Motor neuron (in vitro differentiated cells): ENCODE results near the gene BARHL1. TPM values are rescaled to one million over a fixed set of nuclear protein-coding genes. Genes with fewer than 3 reads are reported as not detected.

Experiments
- ATAC-seq, 8 experiments: fragments of 200-7000 bp; cut with Tn5 transposase; replicated peaks in 6 of 8; 2 replicates each; pipeline ENCODE4 v1.8.0; 2021; ENCODE audit warnings: mild to moderate bottlenecking in 8 of 8, moderate library complexity in 8 of 8
- H3K27ac ChIP-seq, 2 donors: fragments of 250-450 bp; sonication (Bioruptor Pico); 2 replicates each; pipeline ENCODE4 v1.9.0; 2021; ENCODE audit warnings: antibody characterized with exemption in 2 of 2, mild to moderate bottlenecking in 2 of 2, moderate library complexity in 1 of 2
- H3K4me1 ChIP-seq, 2 donors: fragments of 250-450 bp; sonication (Bioruptor Pico); replicated peaks in 1 of 2; 2 replicates each; pipeline ENCODE4 v1.6.1; 2021; ENCODE audit warnings: antibody characterized with exemption in 2 of 2, mild to moderate bottlenecking in 2 of 2, moderate library complexity in 1 of 2
- H3K4me3 ChIP-seq, 5 donors: fragments of 250-450 bp; sonication (Bioruptor Pico); 2 replicates each; pipeline ENCODE4 v1.9.0; 2021; ENCODE audit warnings: antibody characterized with exemption in 5 of 5, mild to moderate bottlenecking in 5 of 5, moderate library complexity in 4 of 5
- WGBS, 10 experiments: fragments of 450-650 bp; shearing (Covaris generic); methylation state at CpG; one replicate each; pipeline ENCODE4 v1.0.0; 2022; 5-methylcytosine and 5-hydroxymethylcytosine counted together
- in situ Hi-C, 9 experiments: fragments of 400-800 bp; cut with MboI; loops; one replicate each; pipeline ENCODE4 v1.15.0; 2021; ENCODE audit warnings: low sequenced_read_pairs in 9 of 9, low pct_unique_long_range_greater_than_20kb in 2 of 9; ENCODE audit not compliant: unreplicated experiment in 9 of 9
- total RNA-seq, 8 experiments: library from RNA; unstranded; fragments of 300-600 nt; gene quantifications; 2 replicates each; pipeline versions ENCODE4 v1.2.3 to v1.2.4, GENCODE V29; 2022

The BARHL1 gene
- total RNA-seq, 8 experiments from 2014 or later, result 0.14 to 0.80 (median 0.40) TPM; not detected in 3

- in situ Hi-C loops, result no loop called here
- no peak for ATAC-seq
- H3K4me3 ChIP-seq, result no peak overlapping the region
- no peaks in the 10 kb centered on the region for H3K4me1 ChIP-seq
- WGBS, 10 experiments, result 0 to 21% (median 7%) methylated on average over 1 to 7 of the region's 8 CpGs; no CpG with 5 or more reads in 1 of the 10 experiments
- no peak overlapping the region for H3K27ac ChIP-seq
Measured at GRCh38 chr9:132583584-132584304, 1.3 kb downstream of the BARHL1 start.

GRCh38 chr9:132584601-132585560 is 2.5 kb downstream of the BARHL1 start:
- in situ Hi-C loops, result no loop called here
- Histone ChIP-seq H3K4me3 (no peak overlapping the region), H3K27ac (no peak overlapping the region), H3K4me1 (no peaks in the 10 kb centered on the region)
- ATAC-seq, result no peak
- 0 to 13% (median 10%) methylated on average over 3 to 18 of the region's 30 CpGs; no CpG with 5 or more reads in 1 of the 10 experiments for WGBS, 10 experiments

GRCh38 chr9:132585954-132586829 is 3.8 kb downstream of the BARHL1 start:
- no peak overlapping the region for H3K4me3 ChIP-seq
- ATAC-seq, result no peak
- 0 to 45% (median 3%) methylated on average over 4 to 24 of the region's 42 CpGs; no CpG with 5 or more reads in 1 of the 10 experiments for WGBS, 10 experiments
- H3K4me1 ChIP-seq, result peaks cover 2 to 5% of the 10 kb centered on the region in 2 donors
- H3K27ac ChIP-seq, result no peak overlapping the region
- in situ Hi-C loops, result no loop called here

- Histone ChIP-seq H3K27ac (no peak overlapping the region), H3K4me1 (peaks cover 2 to 5% of the 10 kb centered on the region in 2 donors), H3K4me3 (no peak overlapping the region)
- in situ Hi-C loops, result no loop called here
- WGBS, 10 experiments, result 0 to 10% (median 0%) methylated on average over 1 to 24 of the region's 74 CpGs; no CpG with 5 or more reads in 5 of the 10 experiments
- ATAC-seq, result peak in 3 of 8 experiments; percentile 2 to 20 (median 14)
Measured at GRCh38 chr9:132586830-132587591, 4.6 kb downstream of the BARHL1 start.

- H3K27ac ChIP-seq, result no peak overlapping the region
- no peak overlapping the region for H3K4me3 ChIP-seq
- in situ Hi-C loops, result no loop called here
- ATAC-seq, result no peak
- 30 to 35% (median 33%) methylated on average over 2 to 3 of the region's 6 CpGs; no CpG with 5 or more reads in 7 of the 10 experiments for WGBS, 10 experiments
- H3K4me1 ChIP-seq, result peaks cover 2 to 5% of the 10 kb centered on the region in 2 donors
Measured at GRCh38 chr9:132587592-132587955, 5.2 kb downstream of the BARHL1 start.

GRCh38 chr9:132588098-132588497 is 5.7 kb downstream of the BARHL1 start:
- ATAC-seq, result no peak
- in situ Hi-C loops, result no loop called here
- Histone ChIP-seq H3K27ac (no peak overlapping the region), H3K4me1 (peaks cover 2 to 5% of the 10 kb centered on the region in 2 donors), H3K4me3 (no peak overlapping the region)
- WGBS, 10 experiments, result 47 to 82% (median 54%) methylated on average over 1 to 6 of the region's 12 CpGs; no CpG with 5 or more reads in 6 of the 10 experiments

GRCh38 chr9:132588501-132589147 is 6.2 kb downstream of the BARHL1 start:
- Histone ChIP-seq H3K4me1 (peaks cover 2 to 5% of the 10 kb centered on the region in 2 donors), H3K27ac (no peak overlapping the region), H3K4me3 (no peak overlapping the region)
- WGBS, 10 experiments, result 9 to 60% (median 23%) methylated on average over 1 to 16 of the region's 28 CpGs; no CpG with 5 or more reads in 3 of the 10 experiments
- ATAC-seq, result peak in 1 of 8 experiments; percentile 4
- in situ Hi-C loops, result no loop called here

GRCh38 chr9:132589148-132590036 is 7.0 kb downstream of the BARHL1 start:
- Histone ChIP-seq H3K27ac (no peak overlapping the region), H3K4me1 (peaks cover 2 to 5% of the 10 kb centered on the region in 2 donors), H3K4me3 (no peak overlapping the region)
- in situ Hi-C loops, result no loop called here
- 2 to 17% (median 5%) methylated on average over 7 to 12 of the region's 83 CpGs; no CpG with 5 or more reads in 5 of the 10 experiments for WGBS, 10 experiments
- ATAC-seq, result peak; percentile 12 to 44 (median 27)

- Histone ChIP-seq H3K4me3 (no peak overlapping the region), H3K4me1 (peaks cover 2 to 5% of the 10 kb centered on the region in 2 donors), H3K27ac (no peak overlapping the region)
- in situ Hi-C loops, result no loop called here
- WGBS, 10 experiments, result 0% methylated on average over 1 to 2 of the region's 17 CpGs; no CpG with 5 or more reads in 8 of the 10 experiments
- peak in 4 of 8 experiments; percentile 3 to 11 (median 8) for ATAC-seq
Measured at GRCh38 chr9:132590037-132590317, 7.6 kb downstream of the BARHL1 start.

GRCh38 chr9:132590318-132591182 is 8.1 kb downstream of the BARHL1 start:
- 0 to 29% (median 0%) methylated on average over 1 to 6 of the region's 73 CpGs; no CpG with 5 or more reads in 5 of the 10 experiments for WGBS, 10 experiments
- H3K4me1 ChIP-seq, result peaks cover 2 to 5% of the 10 kb centered on the region in 2 donors
- no peak overlapping the region for H3K4me3 ChIP-seq
- peak; percentile 11 to 50 (median 32) for ATAC-seq
- H3K27ac ChIP-seq, result no peak overlapping the region
- in situ Hi-C loops, result no loop called here
